NCI-H1105 treated with DMSO at 0.1 percent for 48 hours (cell line): ENCODE measurements around the gene PHF14.
A peak's percentile ranks its signal among the peaks of the same experiment; 100 is the strongest.

ENCODE experiments used
- DNase-seq: peaks from one replicate; lab custom pipeline; 2025; lab: John Stamatoyannopoulos, UW

The PHF14 gene

GRCh38 chr7:11208883-11209465, 235.3 kb downstream of the PHF14 start:
- DNase-seq = no peak

- no peak for DNase-seq
These were observed 236.7 kb downstream of the PHF14 start for GRCh38 chr7:11210374-11210773.

- peak; percentile 83 for DNase-seq
These were observed 238.5 kb downstream of the PHF14 start for GRCh38 chr7:11212080-11212711.

GRCh38 chr7:11212816-11213215, 239.1 kb downstream of the PHF14 start:
- peak; percentile 60 for DNase-seq

GRCh38 chr7:11213266-11213665, 239.6 kb downstream of the PHF14 start:
- no peak for DNase-seq

GRCh38 chr7:11216276-11216675, 242.6 kb downstream of the PHF14 start:
- DNase-seq = no peak

- no peak for DNase-seq
These were observed 244.3 kb downstream of the PHF14 start for GRCh38 chr7:11217848-11218565.
